Measurements from ENCODE around the gene PPP6R2.
"Not testable (repeated sequence)": the region's sequence is repeated elsewhere in the genome, so short reads cannot be mapped to it uniquely, and the experiment has no call there.

The PPP6R2 gene

DNA sequence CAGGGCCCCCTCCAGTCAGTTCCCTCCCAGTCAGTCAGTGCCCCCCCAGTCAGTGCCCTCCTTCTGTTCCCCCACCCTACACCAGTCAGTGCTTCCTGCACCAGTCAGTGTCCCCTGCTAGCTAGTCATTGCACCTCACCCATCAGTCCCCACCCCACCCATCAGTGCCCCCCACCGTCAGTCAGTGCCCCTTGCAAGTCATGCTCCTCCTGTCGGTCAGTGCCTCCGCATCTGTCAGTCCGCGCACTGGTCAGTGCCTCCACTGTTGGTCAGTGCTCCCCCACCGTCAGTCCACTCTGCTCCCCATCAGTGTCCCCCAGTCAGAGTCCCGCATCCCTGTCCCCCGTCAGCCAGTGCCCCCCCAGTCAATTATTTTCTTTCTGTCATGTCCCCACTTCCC, 3.3 kb downstream of the PPP6R2 start:
- DNase-seq: no peak

DNA sequence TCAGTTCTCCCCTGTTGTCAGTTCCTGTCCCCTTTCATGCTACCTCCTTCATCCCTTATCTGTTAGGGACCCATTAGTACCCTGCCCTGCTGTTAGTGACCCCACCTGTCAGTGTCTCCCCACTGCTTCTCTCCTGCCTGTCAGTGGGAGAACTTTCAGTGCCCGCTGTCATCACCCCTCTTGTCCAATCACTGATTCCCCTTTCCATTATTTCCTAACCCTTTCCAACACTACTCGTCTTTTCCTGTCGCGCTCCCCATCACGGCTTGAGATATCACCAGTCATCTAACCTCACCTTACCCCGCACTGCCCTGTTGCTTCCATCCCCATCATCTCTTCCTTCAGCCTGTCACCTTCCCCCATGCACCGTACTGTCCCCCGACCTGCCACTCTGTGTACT, 4.0 kb downstream of the PPP6R2 start:
- DNase-seq: no peak

DNA sequence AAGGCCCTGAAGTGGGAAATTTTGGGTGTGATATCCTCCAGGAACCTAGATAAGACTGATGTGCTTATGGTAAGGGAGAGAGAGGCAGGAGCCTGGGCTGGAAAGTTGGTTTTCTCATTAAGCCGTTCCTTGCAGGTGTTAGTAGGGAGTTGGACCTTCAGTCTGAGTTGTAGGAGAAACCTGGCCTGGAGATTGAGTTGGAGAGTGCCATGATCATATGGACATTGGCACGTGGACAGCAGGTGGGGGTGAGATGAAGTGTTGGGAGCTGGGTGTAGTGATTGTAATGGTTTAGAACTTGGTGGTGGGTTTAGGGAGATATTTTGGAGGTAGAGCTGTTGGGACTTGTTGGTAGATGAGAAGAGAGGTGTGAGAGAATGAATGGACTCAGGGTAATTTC, 4.9 kb downstream of the PPP6R2 start:
- DNase-seq: no peak

DNA sequence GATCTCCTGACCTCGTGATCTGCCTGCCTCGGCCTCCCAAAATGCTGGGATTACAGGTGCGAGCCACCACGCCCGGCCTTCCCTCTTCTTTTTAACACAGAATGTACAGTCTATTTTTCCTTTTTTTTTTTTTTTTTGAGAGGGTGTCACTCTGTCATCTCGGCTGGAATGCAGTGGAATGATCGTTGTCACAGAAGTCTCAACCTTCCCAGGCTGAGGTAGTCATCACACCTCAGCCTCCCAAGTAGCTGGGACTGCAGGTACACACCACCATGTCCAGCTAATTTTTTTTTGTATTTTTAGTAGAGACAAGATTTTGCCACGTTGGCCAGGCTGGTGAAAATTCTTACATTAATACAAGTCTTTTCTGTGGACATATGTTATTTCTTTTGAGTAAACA, 13.1 kb downstream of the PPP6R2 start:
- DNase-seq: no peak

DNA sequence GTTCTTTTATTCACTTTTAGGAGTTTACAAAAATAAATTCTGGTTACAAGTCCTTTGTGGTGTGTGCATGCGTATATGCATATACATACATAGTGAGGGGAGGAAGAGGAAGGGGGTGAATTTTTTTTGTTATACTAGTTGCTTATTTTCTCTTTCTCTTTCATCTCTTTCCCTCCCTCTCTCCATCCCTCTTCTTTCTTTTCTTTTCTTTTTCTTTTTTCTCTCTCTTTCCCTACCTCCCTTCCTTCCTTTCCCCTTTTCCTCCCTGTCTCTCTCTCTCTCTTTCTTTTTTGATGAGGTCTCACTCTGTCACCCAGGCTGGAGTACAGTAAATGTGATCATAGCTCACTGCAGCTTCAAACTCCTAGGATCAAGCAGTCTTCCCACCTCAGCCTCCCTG, 14.1 kb downstream of the PPP6R2 start:
- no peak for DNase-seq

DNA sequence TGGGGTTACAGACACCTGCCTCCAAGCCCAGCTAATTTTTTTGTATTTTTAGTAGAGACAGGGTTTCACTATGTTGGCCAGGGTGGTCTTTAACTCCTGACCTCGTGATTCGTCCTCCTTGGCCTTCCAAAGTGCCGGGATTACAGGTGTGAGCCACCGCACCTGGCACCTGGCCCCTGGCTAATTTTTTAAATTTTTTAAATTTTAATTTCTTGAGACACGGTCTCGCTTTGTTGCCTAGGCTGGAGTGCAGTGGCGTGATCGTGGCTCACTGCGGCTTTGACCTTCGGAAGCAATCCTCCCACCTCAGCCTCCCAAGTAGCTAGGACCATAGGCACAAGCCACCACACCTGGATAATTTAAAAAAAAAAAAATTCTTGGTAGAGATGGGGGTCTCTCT, 14.6 kb downstream of the PPP6R2 start:
- DNase-seq: no peak

DNA sequence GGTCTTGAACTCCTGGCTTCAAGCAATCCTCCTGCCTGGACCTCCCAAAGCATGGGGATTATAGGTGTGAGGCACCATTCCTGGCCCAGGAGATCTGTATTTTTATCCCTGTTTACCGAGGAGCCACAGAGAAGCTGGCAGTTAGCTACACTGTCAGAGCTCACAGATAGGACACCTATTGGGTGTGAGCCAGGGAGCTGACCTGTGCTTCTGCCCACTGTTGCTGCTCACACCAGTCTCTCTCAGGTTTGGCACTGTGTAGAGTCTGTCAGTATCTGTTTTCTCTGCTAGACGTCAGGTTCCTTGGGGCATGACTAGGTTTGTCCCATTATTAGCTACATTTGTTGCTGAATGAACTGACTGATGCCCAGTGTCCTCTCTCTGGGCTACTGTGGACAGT, 17.5 kb downstream of the PPP6R2 start:
- no peak for DNase-seq

DNA sequence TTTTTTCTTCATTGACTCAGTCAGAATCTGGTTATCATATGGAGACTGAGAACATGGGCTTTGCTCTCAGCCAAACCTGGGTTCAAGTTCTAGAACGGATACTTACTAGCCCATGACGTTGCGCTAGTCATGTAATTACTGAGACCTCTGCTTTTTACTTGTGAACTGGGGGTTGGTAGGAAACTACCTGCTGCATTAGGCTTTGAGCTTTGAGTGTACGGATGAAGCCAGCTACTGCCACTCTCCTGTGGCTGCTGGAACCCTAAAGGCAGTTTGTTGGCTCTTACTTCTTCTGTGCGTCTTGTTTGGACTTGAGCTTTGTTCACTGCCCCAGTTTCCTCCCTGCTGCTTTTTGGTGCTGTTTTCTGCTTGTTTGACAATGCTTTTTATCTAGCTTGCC, 18.1 kb downstream of the PPP6R2 start:
- DNase-seq: no peak

DNA sequence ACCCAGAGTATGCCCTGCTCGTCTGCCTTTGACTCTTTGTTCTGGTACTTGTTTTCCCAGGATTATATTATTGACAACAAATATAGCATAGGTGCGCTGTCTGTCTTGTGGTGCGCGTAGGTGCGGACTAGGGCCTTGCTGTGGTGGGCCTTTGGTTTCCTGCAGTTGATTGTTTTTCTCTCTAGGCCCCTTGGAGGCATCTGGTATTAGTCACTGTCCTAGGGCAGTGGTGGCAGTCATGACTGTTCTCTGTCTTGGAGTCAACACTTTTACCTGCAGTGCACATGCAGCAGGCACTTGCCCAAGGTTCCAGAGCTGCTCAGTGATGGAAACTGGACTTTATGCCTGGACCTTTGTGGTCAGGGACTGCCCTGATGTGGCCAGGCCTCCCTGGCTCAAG, 18.6 kb downstream of the PPP6R2 start:
- DNase-seq: no peak

DNA sequence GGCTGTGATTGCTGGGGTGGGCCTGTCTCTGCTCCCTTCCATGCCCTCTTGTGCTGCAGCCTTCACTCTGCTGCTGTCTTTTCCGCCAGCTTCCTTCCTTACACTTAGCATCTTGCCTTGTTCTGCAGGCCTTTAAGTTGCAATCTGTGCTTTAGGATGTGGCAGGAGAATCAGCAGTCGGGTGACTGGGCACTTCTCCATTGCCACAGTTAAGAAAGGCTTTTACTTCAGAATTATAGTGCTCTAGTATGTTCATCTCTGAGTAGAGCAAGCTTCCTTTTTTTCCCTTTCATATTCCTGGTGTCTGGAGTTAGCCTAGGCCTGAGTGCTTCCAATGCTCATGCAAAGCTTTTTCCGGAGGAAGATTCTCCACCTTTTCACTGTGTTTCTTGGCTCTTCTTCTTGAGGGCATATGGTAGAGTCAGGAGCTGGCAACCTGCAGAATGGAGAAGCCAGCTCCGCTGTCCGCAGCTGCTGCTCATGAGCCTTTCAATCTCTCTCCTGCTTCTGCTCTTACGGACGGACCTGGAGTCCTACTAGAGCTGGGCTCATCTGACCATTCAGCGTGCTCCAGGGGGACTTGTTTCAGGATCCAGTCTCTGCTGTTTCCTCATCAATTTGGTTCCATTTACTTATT, 20.2 kb downstream of the PPP6R2 start:
- no peak for DNase-seq

DNA sequence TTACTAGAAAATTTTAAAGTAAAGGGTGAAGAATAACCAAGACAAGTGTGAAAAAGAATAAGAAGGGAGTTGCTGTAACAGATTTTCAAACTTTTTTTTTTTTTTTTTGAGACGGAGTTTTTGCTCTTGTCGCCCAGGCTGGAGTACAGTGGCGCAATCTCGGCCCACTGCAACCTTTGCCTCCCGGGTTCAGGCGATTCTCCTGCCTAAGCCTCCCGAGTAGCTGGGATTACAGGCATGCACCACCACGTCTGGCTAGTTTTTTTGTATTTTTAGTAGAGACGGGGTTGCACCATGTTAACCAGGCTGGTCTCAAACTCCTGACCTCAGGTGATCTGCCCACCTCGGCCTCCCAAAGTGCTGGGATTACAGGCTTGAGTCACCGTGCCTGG, 20.7 kb downstream of the PPP6R2 start:
- DNase-seq: not testable (repeated sequence)

DNA sequence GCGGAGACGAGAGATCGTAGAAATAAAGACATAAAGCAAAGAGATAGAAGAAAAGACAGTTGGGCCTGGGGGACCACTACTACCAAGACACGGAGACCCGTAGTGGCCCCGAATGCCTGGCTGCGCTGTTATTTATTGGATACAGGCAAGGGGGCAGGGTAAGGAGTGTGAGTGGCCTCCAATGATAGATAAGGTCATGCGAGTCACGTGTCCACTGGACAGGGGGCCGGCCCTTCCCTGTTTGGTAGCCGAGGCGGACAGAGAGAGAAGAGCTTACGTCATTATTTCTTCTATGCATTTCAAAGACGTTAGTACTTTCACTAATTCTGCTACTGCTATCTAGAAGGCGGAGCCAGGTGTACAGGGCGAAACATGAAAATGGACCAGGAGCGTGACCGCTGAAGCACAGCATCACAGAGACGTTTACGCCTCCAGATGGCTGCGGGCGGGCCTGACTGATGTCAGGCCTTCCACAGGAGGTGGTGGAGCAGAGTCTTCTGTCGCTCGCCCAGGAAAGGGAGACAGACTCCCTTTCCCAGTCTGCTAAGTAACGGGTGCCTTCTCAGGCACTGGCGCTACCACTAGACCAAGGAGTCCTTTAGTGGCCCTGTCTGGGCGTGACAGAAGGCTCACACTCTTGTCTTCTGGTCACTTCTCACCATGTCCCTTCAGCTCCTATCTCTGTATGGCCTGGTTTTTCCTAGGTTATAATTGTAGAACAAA, 24.8 kb downstream of the PPP6R2 start:
- no peak for DNase-seq

DNA sequence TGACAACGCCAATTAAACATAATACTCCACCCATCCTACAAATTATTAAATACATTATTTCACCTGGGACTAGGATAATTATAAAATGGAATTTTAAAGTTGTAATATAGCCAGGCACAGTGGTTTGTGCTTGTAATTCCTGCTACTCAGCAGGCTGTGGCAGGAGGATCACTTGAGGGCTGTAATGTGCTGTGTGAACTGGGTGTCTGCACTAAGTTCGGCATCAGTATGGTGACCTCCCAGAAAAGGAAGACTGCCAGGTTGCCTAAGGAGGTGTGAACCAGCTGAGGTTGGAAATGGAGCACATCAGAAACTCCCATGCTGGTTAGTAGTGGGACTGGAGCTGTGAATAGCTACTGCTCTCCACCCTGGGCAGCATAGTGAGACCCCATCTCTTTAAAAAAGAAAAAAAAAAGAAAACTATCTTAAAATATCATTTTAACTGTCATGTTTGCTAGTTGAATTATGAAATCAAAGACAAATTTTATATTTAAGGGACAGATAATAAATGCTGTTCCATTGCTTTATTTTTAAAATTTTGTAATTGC, 28.0 kb downstream of the PPP6R2 start:
- no peak for DNase-seq

DNA sequence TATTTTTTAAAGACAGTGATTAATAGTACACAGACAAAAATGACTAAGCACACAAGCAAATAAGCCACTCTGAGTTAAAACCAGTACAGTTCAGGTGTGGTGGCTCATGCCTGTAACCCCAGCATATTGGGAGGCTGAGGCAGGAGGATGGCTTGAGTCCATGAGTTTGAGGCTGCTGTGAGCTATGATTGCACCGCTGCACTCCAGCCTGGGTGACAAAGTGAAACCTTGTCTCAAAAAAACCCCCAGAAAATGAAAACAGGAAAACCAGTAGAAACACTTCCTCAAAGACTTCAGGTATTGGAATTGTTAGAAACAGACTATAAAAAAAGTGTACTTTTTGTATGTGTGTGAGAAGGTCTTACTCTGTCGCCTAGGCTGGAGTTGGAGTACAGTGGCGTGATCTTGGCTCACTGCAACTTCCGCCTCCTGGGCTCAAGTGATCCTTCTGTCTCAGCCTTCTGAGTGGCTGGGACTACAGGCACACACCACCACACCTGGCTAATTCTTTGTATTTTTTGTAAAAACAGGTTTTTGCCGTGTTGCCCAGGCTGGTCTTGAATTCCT, 33.0 kb downstream of the PPP6R2 start:
- DNase-seq: no peak

DNA sequence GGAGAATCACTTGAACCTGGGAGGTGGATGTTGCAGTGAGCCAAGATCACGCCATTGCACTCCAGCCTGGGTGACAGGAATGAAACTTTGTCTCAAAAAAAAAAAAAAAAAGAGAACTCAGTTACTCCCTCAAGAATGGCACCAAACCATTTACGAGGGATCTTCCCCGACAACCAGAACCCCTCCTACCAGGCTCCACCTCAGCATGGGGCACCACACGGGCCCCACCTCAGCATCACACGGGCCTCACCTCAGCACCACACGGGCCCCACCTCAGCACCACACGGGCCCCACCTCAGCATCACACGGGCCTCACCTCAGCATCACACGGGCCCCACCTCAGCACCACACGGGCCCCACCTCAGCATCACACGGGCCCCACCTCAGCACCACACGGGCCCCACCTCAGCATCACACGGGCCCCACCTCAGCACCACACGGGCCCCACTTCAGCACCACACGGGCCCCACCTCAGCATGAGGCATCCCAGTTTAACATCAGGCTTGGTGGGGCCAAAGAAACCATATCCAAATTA, 38.0 kb downstream of the PPP6R2 start:
- DNase-seq: not testable (repeated sequence)

DNA sequence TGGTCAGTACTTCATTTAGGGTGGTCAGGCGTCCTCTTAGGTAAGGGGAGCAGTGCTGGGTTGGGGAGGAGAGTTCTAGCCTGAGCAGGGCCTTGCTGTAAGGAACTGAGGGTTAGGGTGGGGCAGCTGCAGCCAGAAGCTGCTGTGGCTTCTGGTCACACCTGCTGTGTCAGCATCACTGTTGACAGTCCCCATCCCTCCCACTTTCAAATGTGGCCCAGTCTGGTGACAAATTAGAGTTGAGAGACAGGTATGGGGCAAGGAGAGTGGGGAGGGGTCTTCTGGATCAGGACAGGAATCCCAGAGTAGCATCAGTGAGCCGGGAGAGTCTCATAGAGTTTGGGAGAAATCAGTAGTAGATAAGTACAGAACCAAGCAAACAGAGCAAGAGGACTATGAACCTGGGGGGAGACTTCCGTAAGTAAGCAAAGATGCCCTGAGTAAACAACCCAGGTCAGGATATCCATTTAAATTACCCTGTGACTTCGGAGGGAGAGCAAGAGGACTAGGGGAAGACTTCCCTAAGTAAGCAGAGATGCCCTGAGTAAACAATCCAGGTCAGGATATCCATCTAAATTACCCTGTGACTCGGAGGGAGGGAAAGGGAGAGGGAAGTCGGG, 53.7 kb downstream of the PPP6R2 start:
- no peak for DNase-seq

DNA sequence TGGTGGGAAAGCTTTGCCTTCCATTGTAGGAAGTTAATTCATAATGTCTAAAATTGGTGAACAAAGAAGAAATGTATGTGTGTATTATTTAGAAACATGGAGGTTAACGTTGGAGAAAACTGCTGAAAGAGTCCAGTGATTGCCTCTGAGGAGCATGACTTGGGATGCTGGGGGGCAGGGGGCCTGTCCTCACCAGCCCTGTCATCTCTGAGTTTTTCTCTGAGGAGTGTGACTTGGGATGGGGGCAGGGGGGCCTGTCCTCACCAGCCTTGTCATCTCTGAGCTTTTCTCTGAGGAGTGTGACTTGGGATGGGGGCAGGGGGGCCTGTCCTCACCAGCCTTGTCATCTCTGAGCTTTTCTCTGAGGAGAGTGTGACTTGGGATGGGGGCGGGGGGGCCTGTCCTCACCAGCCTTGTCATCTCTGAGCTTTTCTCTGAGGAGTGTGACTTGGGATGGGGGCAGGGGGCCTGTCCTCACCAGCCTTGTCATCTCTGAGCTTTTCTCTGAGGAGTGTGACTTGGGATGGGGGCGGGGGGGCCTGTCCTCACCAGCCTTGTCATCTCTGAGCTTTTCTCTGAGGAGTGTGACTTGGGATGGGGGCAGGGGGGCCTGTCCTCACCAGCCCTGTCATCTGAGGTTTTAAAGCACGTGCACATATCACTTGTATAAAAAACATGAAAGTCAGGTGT, 54.4 kb downstream of the PPP6R2 start:
- DNase-seq: not testable (repeated sequence)

DNA sequence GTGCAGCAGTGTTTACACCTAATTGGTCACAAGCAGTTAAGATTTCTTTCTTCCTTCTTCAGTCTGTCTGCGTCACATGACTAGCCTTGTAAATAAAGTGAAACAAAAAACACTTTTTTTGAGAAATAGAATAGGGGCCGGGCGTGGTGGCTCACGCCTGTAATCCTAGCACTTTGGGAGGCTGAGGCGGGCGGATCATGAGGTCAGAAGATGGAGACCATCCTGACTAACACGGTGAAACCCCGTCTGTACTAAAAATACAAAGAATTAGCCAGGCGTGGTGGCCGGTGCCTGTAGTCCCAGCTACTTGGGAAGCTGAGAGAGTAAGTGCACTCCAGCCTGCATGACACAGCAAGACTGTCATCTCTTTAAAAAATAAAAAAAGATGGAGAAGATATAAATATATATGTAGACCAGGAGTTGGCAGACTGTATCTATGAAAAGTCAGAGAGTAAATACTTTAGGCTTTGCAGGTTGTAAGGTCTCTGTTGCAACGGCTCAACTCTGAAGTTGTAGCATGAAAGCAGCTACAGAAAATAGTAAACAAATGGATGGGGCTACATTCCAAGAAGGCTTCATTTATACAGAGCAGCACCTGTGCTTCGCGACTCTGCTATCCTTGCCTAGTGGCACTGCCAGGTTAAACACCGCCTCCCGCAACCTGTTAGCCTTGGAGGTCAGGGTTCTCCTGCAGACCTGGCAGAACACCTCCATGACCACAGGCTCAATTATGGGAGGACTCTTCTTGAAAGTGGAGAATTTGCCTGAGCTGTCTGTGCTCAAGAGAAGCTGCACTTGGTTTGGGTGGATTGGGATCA, 55.9 kb downstream of the PPP6R2 start:
- no peak for DNase-seq

DNA sequence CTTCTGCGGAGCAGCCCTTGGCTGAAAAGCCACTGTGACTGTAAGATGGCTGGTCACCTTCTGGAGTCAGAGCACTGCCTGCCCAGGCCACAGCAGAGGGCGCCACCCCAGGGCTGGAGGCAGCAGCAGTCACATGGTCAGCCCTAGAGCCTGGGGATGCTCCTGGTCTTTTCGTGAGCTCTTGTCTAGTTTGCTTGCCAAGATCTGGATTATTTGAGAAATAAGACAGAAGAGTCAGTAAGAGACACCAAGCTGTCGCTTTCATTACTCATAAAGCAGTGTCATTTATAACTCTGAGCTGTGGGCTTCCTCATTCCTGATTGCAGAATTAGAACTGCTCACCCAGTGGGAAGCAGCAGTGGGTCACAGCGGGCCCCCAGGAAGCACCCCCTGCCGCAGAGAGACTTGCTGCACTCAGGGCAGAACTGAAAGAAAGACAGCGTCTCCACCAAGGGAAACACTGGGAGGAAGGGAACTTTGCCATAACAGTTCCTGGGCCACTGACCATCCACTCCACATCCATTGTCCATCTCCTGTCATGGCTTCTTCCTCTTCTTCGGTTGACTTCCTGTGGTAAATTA, 56.7 kb downstream of the PPP6R2 start:
- DNase-seq: no peak

DNA sequence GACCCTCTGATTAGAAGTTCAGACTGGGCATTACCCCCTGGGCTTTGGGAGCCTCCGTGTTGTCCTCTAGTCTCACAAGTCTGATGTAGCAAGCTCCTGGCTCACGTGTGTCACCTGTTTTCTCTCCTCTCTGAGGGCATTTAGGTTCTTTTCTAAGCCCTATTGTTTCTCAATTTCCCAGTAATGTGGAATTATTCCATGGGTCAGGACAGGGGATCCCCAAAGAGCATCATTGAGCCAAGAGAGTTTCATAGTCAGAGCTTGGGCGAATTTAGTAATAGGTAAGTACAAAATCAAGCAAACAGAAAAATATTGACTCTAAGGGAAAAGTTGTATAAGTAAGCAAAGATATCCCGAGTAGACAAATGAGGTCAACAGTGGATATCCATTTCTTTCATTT, 57.3 kb downstream of the PPP6R2 start:
- no peak for DNase-seq

DNA sequence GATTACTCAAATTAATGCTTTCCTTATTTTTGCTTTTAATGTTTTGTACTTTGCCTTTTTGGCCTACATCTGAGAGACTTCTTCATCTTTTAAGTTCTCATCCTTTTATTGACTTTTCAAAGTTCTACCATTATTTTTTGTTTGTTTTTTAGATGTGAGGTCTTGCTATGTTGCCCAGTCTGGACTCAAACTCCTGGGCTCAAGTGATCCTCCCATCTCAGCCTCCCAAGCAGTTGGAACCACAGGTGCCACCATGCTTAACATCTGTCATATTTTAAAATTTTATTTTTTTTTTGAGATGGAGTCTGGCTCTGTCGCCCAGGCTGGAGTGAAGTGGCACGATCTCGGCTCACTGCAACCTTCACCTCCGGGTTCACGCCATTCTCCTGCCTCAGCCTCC, 57.8 kb downstream of the PPP6R2 start:
- DNase-seq: no peak

DNA sequence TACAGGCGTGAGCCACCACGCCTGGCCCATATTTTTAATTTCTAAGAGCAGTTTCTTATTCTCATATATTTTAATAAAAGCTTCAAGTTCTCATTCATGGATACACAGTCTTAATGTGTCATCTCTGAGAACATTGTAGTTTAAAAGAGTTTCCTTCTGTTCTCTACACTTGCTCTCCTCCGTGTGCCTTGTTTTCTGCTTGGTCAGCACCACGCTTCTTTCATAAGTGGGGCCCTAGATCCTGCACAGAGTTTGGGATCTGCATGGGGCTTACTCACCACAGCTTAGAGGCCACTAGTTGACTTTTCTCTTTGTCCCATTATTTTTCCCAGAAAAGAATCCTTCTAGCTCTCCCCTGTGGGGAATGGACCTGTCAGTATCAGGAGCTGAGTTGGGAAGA, 58.8 kb downstream of the PPP6R2 start:
- DNase-seq: no peak
